Astrocyte (in vitro differentiated cells and primary cell): ENCODE data around the gene FAM168A. TPM values are rescaled to one million over a fixed set of nuclear protein-coding genes. Genes with fewer than 3 reads are reported as not detected.
"Not testable (repeated sequence)": the region's sequence is repeated elsewhere in the genome, so short reads cannot be mapped to it uniquely, and the experiment has no call there.

Source experiments
- DNase-seq: peaks from one replicate; pipeline ENCODE4 v3.0.0-alpha.2; 2010; ENCODE audit warnings: low read depth
- FAIRE-seq: peaks from 2 replicates; lab custom pipeline; 2011; peaks lifted over from hg19 to GRCh38; lab: Jason Lieb, UNC
- H2AFZ ChIP-seq: 2 replicates; pipeline ENCODE4 v1.6.0; 2012; ENCODE audit warnings: low read depth, low read length, inconsistent platforms
- H3K27ac ChIP-seq: 2 replicates; pipeline ENCODE4 v1.5.1; 2011; ENCODE audit warnings: low read depth, low read length, inconsistent platforms
- H3K27me3 ChIP-seq: 2 replicates; pipeline ENCODE4 v1.6.0; 2011; ENCODE audit warnings: low read length, inconsistent platforms; ENCODE audit not compliant: insufficient read depth
- H3K36me3 ChIP-seq: 2 replicates; pipeline ENCODE4 v1.5.1; 2011; ENCODE audit warnings: low read length, inconsistent platforms; ENCODE audit not compliant: insufficient read depth
- H3K4me1 ChIP-seq: 2 replicates; pipeline ENCODE4 v1.5.1; 2011; ENCODE audit warnings: low read length, inconsistent platforms; ENCODE audit not compliant: insufficient read depth
- H3K4me2 ChIP-seq: 2 replicates; pipeline ENCODE4 v1.6.0; 2012; ENCODE audit warnings: low read length, inconsistent platforms
- H3K4me3 ChIP-seq: 2 replicates; pipeline ENCODE4 v1.5.1; 2011; ENCODE audit warnings: low read depth, mild to moderate bottlenecking, low read length, inconsistent platforms; ENCODE audit not compliant: insufficient read depth
- H3K79me2 ChIP-seq: 2 replicates; pipeline ENCODE4 v1.6.0; 2012; ENCODE audit warnings: mild to moderate bottlenecking, low read length, inconsistent platforms; ENCODE audit not compliant: insufficient read depth
- H3K9ac ChIP-seq: 2 replicates; pipeline ENCODE4 v1.6.0; 2012; ENCODE audit warnings: mild to moderate bottlenecking, low read length, inconsistent platforms
- H3K9me3 ChIP-seq: 2 replicates; pipeline ENCODE4 v1.5.1; 2012; ENCODE audit warnings: low read depth, mild to moderate bottlenecking, low read length, inconsistent platforms; ENCODE audit not compliant: insufficient read depth
- H4K20me1 ChIP-seq: 2 replicates; pipeline ENCODE4 v1.6.0; 2012; ENCODE audit warnings: low read length, inconsistent platforms; ENCODE audit not compliant: insufficient read depth
- H3K27ac Mint-ChIP-seq: one replicate; pipeline ENCODE4 v1.8.0; 2021; ENCODE audit warnings: mild to moderate bottlenecking, mixed read lengths; ENCODE audit not compliant: unreplicated experiment
- H3K27me3 Mint-ChIP-seq: one replicate; pipeline ENCODE4 v1.8.0; 2021; ENCODE audit warnings: low read depth, mixed read lengths; ENCODE audit not compliant: unreplicated experiment
- H3K36me3 Mint-ChIP-seq: one replicate; pipeline ENCODE4 v1.8.0; 2021; ENCODE audit warnings: low read depth, mixed read lengths; ENCODE audit not compliant: unreplicated experiment
- H3K4me1 Mint-ChIP-seq: one replicate; pipeline ENCODE4 v1.8.0; 2021; ENCODE audit warnings: low read depth, mixed read lengths; ENCODE audit not compliant: unreplicated experiment
- H3K4me3 Mint-ChIP-seq: one replicate; pipeline ENCODE4 v1.8.0; 2021; ENCODE audit warnings: mild to moderate bottlenecking, moderate library complexity, mixed read lengths; ENCODE audit not compliant: unreplicated experiment
- H3K9me3 Mint-ChIP-seq: one replicate; pipeline ENCODE4 v1.8.0; 2021; ENCODE audit warnings: mild to moderate bottlenecking, mixed read lengths; ENCODE audit not compliant: unreplicated experiment
- EZH2 ChIP-seq: IDR thresholded peaks from 2 replicates; pipeline ENCODE4 v1.6.1; 2012; ENCODE audit warnings: mild to moderate bottlenecking, low read length, inconsistent platforms; ENCODE audit not compliant: insufficient read depth
- total RNA-seq: library from RNA; stranded (reverse); gene quantifications from 2 replicates; pipeline ENCODE4 v1.2.1, GENCODE V29; 2021
- TF ChIP-seq, protein P1 (sequence below): IDR thresholded peaks from 2 replicates; pipeline ENCODE4 v1.5.1; 2011; ENCODE audit warnings: low read depth, mild to moderate bottlenecking, inconsistent platforms, low read length, moderate library complexity; ENCODE audit not compliant: insufficient read depth

The FAM168A gene
- total RNA-seq, 1 donor from 2014 or later = 44.8 TPM

DNA sequence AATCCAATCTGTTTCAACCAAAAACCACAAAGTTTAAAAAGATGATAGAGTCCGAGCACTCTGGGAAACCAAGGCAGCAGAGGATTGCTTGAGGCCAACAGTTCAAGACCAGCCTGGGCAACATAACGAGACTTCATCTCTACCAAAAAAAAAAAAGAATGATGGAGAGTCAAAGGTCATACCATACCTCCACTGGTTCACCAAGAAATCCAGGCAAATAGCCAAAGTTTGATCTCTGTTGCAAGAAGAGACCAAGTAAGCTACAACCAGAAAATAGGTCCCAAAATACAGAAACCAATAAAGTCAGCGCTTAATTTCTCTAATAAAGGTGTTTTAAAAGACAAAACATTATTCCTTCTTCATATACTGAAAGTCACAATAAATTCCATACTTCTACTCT is 13.1 kb downstream of the FAM168A start:
- no peaks in the 10 kb centered on the region for H3K9me3 Mint-ChIP-seq
- no peak for FAIRE-seq

DNA sequence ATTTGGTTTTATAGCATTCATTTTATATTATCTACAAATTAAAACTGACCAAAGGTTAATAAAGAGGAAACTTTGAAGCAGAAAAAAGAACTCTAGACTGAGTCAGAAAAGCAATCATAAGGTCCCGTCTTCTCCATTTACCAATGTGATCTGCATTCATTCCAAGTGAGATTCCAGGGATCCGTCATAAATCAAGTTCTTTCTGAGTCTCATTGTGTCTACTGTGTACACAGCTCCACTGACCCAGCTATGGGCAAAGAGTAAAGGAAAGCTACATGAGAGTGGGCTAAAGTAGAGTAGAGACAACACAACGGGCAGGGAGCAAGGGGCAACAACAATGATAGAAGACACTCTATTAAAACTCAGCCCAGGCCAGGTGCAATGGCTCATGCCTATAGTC is 15.3 kb downstream of the FAM168A start:
- peaks cover 5% of the 10 kb centered on the region for H3K4me1 Mint-ChIP-seq
- Histone ChIP-seq H3K4me1 (no peaks in the 10 kb centered on the region), H3K27ac (no peak overlapping the region), H3K27me3 (no peaks in the 10 kb centered on the region), H3K4me2 (no peak overlapping the region), H3K4me3 (no peak overlapping the region), H3K36me3 (no peaks in the 10 kb centered on the region), H2AFZ (no peak overlapping the region), H3K79me2 (peaks cover 45% of the 10 kb centered on the region), H4K20me1 (peaks cover 57% of the 10 kb centered on the region), H3K9ac (no peak overlapping the region), H3K9me3 (no peaks in the 10 kb centered on the region)
- H3K27ac Mint-ChIP-seq = no peak overlapping the region
- H3K36me3 Mint-ChIP-seq = peaks cover 18% of the 10 kb centered on the region
- DNase-seq (no peak), FAIRE-seq (no peak)
- peaks cover 4% of the 10 kb centered on the region for H3K9me3 Mint-ChIP-seq
- H3K27me3 Mint-ChIP-seq = no peaks in the 10 kb centered on the region
- TF ChIP-seq, protein P1, sequence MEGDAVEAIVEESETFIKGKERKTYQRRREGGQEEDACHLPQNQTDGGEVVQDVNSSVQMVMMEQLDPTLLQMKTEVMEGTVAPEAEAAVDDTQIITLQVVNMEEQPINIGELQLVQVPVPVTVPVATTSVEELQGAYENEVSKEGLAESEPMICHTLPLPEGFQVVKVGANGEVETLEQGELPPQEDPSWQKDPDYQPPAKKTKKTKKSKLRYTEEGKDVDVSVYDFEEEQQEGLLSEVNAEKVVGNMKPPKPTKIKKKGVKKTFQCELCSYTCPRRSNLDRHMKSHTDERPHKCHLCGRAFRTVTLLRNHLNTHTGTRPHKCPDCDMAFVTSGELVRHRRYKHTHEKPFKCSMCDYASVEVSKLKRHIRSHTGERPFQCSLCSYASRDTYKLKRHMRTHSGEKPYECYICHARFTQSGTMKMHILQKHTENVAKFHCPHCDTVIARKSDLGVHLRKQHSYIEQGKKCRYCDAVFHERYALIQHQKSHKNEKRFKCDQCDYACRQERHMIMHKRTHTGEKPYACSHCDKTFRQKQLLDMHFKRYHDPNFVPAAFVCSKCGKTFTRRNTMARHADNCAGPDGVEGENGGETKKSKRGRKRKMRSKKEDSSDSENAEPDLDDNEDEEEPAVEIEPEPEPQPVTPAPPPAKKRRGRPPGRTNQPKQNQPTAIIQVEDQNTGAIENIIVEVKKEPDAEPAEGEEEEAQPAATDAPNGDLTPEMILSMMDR = no peak
- no peak for TF ChIP-seq EZH2
- H3K4me3 Mint-ChIP-seq = no peak overlapping the region

More for the DNA sequence above, 13.1 kb downstream of the FAM168A start:
- Histone ChIP-seq H2AFZ (no peak overlapping the region), H4K20me1 (peaks cover 52% of the 10 kb centered on the region), H3K4me3 (no peak overlapping the region), H3K27ac (no peak overlapping the region), H3K79me2 (peaks cover 54% of the 10 kb centered on the region), H3K36me3 (no peaks in the 10 kb centered on the region), H3K27me3 (no peaks in the 10 kb centered on the region), H3K4me2 (no peak overlapping the region), H3K9me3 (no peaks in the 10 kb centered on the region), H3K4me1 (no peaks in the 10 kb centered on the region), H3K9ac (no peak overlapping the region)
- Mint-ChIP-seq H3K4me3 (no peak overlapping the region), H3K4me1 (peaks cover 5% of the 10 kb centered on the region), H3K27me3 (no peaks in the 10 kb centered on the region), H3K27ac (no peak overlapping the region), H3K36me3 (peaks cover 15% of the 10 kb centered on the region)
- no peak for DNase-seq
- TF ChIP-seq, protein P1 = no peak
- no peak for TF ChIP-seq EZH2

DNA sequence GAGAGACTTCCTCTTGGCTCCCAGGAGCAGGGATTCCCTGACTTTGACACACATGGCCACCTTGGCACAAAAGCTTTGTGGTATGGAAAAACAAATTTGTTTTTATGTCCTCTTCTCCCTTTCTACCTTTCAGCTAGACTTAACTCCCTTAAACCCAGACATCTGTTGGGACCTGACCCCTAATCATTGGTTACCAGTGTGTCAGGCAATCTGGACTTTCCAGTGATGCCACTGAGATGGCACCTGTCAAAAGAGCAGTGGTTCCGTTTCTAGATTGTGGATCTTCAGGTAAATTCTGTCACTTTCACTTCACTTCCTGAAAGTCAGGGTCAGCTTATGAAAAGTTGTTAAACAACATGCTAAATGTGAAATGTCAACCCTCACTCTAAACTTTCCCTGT is 17.2 kb downstream of the FAM168A start:
- not testable (repeated sequence) for H3K27me3 Mint-ChIP-seq, H3K4me3 Mint-ChIP-seq

More for the DNA sequence above, 17.2 kb downstream of the FAM168A start:
- not testable (repeated sequence) for H3K4me1 ChIP-seq, H2AFZ ChIP-seq, H3K27ac Mint-ChIP-seq, H3K4me3 ChIP-seq, H3K36me3 ChIP-seq, DNase-seq, H3K9me3 ChIP-seq, H3K9ac ChIP-seq, H3K4me1 Mint-ChIP-seq, H3K9me3 Mint-ChIP-seq, H3K4me2 ChIP-seq, H3K27ac ChIP-seq, FAIRE-seq, H3K27me3 ChIP-seq
- peaks cover 21% of the 10 kb centered on the region for H3K36me3 Mint-ChIP-seq
- H3K79me2 ChIP-seq = peaks cover 49% of the 10 kb centered on the region
- H4K20me1 ChIP-seq = peaks cover 60% of the 10 kb centered on the region
